GM12892 (cell line): ENCODE measurements around the gene SH3BP5L.

Experiments used
- DNase-seq: peaks from one replicate; pipeline ENCODE4 v3.0.0; 2011; ENCODE audit not compliant: insufficient read length
- FAIRE-seq: peaks from 2 replicates; lab custom pipeline; 2011; peaks lifted over from hg19 to GRCh38; lab: Jason Lieb, UNC
- POLR2A ChIP-seq: IDR thresholded peaks from 2 replicates; pipeline ENCODE4 v1.6.1; 2011; ENCODE audit warnings: low read depth, low read length, control low read depth
- POLR2AphosphoS5 ChIP-seq: IDR thresholded peaks from 2 replicates; pipeline ENCODE4 v1.6.1; 2011; ENCODE audit warnings: low read depth, low read length, control low read depth
- TAF1 ChIP-seq: IDR thresholded peaks from 2 replicates; pipeline ENCODE4 v1.6.1; 2011; ENCODE audit warnings: low read depth, mild to moderate bottlenecking, control low read depth, low read length, borderline replicate concordance

Gene SH3BP5L

DNA sequence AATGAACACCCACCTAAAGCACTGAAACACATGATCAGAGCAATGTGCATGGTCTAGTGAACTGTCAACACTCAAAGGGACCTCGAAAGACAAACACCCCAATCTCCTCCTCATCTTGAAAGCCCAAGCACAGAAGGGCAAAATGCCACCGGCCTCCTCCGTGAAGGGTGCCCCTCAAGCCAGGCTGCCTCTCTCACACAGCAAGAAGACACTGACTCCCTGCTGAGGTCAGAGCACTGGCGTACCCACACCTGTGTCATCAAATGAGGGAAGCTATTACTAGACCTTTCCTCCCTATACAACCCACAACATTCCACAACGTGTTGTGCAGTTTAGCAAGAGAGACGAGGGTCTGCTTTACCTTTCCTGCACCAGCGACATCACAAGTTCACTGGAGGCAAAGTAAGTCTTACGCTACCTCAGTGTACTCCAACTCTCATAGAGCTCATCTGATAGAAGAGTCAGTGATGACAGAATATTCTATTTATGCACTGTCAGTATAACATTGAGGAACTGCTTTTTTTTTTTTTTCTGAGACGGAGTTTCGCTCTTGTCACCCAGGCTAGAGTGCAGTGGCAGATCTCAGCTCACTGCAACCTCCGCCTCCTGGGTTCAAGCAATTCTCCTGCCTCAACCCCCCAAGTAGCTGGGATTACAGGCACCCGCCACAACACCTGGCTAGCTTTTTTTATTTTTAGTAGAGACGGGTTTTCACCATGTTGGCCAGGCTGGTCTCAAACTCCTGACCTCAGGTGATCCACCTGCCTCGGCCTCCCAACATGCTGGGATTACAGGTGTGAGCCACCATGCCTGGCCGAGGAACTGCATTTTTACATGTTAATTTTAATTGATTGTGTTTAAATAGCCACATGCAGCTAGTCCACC is 3.3 kb downstream of the SH3BP5L start:
- TF ChIP-seq POLR2AphosphoS5 = no peak
- TF ChIP-seq POLR2A = no peak
- no peak for TF ChIP-seq TAF1
- no peak for FAIRE-seq
- no peak for DNase-seq

DNA sequence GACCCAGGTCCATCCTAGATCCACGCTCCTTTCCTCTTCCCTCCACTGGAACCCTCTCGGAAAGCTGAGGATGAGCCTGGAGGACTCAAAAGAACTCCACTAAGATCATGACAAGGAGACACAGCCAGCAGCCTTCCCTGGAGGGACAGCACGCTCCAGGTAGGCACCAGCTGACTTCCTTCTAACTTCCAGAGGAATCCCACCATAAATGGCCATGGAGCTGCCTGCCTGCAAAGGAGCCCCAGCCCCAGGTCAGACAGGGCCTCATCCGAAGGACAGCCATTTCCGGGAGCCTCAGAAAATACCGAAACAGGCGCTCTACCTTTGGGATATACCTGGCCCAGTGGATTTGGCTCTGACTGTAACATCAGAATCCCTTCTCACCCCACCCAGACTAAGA is 4.1 kb downstream of the SH3BP5L start:
- TF ChIP-seq POLR2A = no peak
- no peak for TF ChIP-seq TAF1
- no peak for TF ChIP-seq POLR2AphosphoS5
- FAIRE-seq (no peak), DNase-seq (no peak)

DNA sequence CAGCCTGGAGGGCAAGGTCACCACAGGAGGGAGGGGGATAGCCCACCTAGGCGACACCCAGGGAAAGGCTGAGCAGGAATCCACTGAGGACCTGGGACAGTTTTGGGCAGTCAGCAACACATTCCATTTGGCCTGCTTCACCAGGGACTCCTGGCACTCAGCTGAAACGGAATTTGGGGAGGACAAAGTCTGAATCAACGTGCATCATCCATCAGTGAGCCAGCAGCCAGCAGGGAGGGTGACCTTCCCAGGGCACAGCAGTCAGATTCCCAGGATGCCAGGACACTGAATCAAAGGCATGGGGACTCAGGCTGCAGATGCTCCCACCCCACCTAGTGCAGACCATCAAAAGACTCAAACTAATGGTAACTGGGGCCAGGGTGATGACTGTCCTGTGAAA is 4.6 kb downstream of the SH3BP5L start:
- DNase-seq = no peak
- TF ChIP-seq POLR2A (no peak), POLR2AphosphoS5 (no peak), TAF1 (no peak)
- FAIRE-seq = no peak

DNA sequence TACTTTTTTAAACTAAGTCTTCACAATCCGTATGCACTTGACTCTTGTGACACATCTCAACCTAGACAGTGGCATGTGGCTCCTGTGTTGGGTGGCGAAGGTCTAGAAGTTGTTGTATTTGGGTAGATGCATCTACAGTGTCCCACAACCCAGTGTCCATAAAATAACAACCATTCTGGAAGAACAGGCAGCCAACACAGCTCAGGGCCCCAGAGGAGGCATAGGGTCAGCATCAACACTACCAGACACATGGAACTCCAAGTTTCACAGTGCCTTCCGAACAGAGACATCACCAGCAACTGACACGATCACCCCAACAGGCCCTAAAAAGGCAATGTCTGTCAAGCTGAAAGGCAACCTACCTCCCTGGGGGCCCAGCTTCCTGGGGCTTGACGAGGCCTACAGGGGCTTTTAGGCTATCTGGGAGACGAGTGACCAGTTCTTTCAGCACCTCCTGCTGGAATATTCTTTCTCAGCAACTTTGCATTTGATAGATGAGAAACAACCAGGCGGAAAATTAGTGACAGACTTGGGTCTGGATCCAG is 5.6 kb downstream of the SH3BP5L start:
- FAIRE-seq = no peak
- TF ChIP-seq TAF1 = no peak
- TF ChIP-seq POLR2AphosphoS5 = no peak
- TF ChIP-seq POLR2A = no peak
- DNase-seq = no peak

DNA sequence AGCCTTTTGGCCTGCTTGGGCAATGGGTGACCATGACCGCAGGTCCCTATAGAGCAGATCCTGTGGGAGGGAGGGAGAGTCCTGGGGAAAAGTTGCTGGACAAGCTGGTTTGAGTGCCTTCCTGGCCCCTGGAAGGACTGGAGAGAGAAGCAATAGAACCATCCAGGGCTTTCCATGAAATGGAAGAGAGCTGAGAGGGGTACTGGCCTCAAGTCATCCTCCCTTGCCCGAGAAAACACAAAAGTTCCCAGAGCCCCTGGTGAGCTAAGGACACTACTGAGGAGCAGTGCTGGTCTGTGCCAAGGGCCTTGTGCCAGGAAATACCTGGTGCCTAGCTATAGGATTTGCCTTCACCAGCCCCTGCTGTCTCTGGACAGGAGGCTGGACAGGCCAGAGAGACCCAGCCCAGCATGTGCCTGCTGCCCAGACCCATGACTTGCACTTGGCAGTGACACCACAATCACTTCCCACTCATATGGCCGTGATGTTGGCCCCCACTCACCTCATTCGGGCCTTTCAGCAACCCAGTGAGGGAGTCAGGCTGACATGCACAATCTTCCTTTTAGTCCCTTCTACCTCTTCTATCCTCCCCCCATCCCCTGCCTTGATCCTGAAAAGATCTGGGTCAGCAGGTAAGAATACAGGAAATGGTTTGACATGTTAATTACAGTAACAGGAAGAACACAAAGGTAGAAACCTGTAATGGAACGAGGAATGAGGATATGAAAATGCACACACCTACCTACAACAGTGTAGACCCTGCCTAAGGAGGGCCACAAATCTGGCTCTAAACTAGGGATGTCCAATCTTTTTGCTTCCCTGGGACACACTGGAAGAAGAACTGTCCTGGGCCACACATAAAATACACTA is 7.0 kb downstream of the SH3BP5L start:
- FAIRE-seq = no peak
- no peak for DNase-seq
- TF ChIP-seq POLR2A (no peak), POLR2AphosphoS5 (no peak), TAF1 (no peak)

DNA sequence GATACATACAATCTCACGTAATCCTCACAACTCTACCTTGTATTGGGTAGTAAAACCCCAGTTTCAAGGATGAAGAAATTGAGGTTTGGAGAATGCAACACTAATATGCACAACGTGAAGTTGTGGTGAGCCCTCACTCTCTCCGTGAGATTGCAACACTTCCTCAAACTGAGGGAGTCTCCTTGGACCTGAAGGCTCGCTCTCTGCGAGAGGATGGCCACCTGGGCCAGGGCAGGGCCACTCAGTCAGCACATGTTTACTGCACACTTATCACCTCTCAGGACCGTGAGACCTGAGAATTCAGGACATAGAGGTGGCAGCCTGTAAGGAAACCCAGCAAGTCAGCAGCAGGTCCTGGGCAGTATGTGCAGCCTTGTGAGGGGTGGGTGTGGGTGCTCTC is 8.7 kb downstream of the SH3BP5L start:
- DNase-seq (no peak), FAIRE-seq (no peak)
- no peak for TF ChIP-seq POLR2A

DNA sequence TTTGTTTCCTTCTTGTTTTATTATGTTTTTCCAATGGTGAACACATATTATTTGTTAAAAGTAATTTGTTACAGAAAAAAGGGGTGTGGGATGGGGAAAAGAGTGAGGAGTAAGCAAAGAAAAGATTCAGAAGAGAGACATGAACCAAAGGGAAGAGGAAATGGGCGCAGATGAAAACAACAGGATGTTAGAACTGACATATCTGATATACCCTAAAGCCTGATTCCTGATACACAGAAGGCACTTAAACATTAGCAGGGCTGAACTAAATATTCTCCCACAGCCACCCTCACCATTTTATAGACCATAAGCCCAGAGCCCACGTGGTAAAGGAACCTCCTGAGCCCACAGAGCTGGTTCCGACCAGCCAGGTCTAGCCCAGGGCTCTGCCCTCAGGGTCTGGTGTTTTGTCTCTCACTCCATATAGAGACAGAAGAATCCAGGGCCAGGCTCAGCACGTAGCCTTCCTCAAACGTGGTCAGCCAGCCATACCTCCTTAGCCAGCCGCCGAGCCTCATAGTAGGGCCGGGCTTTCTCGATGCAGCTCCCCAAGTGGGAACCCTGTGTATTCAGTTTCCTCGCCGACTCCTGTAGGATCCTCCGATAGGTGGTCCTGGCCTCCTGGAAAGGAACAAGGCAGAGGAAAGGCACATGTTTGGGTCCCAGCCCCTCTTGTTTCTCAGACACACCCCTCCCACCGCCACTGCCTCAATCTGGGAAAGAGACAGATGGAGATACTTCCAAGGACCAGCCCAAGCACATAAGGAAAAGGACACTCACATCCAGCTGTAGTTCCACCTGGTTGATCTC is 9.5 kb downstream of the SH3BP5L start:
- TF ChIP-seq POLR2AphosphoS5 = no peak
- TF ChIP-seq TAF1 = no peak
- TF ChIP-seq POLR2A = no peak
- FAIRE-seq = no peak
- DNase-seq = no peak

DNA sequence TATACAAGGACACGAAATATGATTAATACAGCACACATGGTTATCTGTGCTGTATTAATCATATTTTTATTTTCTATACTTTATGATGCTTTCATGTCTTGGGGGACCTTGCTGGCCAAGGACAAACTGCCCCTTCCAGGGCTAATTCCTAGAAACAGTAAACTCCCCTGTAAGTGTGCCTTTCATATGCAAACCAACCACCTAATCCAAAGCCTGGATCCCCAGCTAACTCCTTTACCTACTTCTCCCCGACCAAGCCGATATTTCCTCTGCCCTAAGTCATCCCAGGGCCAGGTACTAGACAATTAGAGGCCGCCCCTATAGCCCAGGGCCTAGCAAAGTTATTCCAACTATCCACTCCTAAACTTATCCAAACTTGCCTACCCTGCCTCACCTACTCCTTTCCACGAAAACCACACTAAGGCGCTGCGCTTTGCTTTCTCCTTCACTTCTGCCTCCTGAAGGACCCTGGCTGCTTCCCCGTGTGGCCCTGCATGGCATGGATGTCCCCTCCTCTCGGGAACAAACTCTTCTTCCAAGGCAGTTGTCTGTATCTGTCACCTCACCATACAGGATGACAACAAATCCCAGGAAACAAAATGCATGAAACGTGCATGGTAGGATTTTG is 10.2 kb downstream of the SH3BP5L start:
- FAIRE-seq (no peak), DNase-seq (no peak)
- TF ChIP-seq POLR2AphosphoS5 (no peak), TAF1 (no peak), POLR2A (no peak)

DNA sequence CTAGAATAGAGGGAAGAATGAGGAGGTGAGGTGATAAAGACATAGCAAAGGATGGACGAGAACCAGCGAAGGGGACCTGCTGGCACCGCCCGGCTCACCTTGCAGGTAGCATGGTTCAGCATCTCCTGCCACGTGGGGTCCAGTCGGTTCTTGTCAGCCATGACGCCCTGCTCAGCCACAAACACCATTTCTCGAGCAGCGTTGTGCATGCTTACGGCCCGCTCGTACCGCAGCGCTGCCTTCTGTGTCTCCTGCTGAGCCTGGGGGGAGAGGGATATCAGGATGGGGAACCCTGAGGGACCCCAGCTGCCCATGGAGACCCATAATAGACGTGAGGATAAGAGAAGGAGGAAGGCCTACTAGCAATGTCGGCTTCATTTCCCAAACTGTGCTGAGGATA is 11.4 kb downstream of the SH3BP5L start:
- no peak for TF ChIP-seq POLR2AphosphoS5
- no peak for TF ChIP-seq TAF1
- FAIRE-seq (no peak), DNase-seq (no peak)

DNA sequence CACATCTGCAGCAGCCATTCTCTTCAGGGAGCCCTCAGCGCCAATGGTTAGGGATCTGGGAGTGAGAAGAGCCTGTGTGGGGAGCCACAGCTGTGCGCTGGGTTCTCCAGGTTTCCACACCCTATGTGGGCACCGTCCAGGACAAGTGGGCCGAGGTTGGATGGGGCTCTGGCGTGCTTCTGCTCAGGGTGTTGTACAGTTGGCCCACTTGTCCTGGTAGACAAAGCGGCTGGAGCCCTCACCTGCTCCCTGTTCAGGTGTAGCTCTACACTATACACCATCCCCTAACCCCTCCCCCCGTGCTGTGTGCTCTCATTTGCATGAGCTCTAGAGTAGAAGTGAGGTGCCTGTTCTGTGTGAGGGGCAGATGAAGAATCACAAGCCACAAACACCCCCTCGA is 12.2 kb downstream of the SH3BP5L start:
- TF ChIP-seq POLR2AphosphoS5 (no peak), POLR2A (no peak), TAF1 (no peak)
- FAIRE-seq = no peak
- no peak for DNase-seq

DNA sequence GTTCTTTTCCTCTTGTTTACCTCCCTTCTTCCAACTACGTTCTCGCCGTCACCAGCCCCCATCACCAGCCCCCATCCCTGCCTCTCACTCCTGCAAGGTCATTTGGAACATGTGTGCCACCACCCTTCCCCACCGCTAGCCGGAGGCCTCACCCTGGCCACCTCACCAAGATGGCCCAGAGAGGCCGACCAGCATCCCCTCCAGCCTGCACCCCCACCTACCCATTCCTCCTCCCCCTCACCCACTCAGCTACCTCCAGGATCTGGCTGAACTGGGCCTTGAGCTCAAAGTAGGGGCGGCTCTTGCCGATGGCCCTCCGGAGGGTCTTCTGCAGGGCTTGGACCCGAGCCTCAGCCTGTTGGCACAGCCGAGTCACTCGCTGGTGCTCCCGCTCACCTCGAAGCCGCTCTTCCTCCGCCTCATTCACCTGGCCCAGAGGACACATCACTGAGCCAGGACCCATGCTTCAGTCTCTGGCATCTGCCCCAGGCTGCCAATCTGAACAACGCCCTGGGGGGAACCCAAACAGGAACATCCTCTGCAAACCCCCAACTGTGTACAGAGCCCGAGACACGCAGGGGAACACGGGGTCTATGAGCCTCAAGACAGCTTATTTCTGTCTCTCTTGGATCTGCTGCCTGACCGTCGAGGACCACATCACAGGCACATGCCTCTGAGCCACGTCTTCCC is 12.8 kb downstream of the SH3BP5L start:
- DNase-seq (no peak), FAIRE-seq (no peak)
- no peak for TF ChIP-seq POLR2A
